ENCODE measurements around the gene CCDC192.
A peak's percentile ranks its signal among the peaks of the same experiment; 100 is the strongest.
"Not testable (repeated sequence)": the region's sequence is repeated elsewhere in the genome, so short reads cannot be mapped to it uniquely, and the experiment has no call there.

The CCDC192 gene

DNA sequence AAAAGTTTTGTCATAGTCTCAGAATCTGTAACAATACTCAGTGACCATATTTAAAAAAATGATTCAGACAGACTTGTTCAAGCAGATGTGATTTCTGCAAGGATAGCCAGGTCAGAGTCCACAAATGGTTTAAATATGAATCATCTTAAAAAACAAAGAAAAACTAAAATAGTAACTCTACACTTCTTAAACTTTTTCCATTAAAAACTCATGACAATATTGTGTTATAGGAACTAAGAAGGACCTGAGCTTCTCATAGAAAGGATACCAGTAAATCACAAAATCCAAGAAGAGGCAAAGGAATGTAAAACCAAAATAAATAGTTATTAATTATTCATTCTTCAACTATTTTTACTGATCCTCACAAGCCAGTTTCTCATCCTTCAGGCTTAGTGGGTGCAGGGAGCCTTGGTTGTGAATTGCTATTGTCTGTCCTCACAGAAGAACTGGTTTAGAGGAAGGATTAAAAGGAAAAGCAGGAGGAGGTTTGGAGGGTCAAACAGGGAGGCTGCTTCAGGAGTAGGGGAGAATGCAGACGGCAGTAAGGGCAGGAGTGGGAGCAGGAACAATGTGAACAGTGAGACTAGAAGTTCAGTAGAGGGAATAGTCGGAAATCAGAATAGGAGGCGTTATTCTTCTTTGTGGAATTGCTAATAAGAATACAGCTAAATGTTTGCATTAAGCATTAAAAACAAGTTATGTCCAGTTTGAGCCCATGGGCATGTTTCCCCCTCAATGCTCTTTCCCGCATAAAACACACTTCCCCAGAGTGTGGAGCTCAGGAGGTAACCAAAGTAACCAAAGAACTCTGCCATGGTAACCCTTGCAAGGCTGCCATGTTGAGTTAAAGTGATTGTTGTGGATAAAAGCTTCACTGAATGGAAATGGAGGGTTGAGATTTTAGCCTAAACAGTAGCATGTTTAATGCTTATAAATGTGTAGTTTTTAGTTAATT, 110.7 kb downstream of the CCDC192 start:
- no peak for FAIRE-seq

DNA sequence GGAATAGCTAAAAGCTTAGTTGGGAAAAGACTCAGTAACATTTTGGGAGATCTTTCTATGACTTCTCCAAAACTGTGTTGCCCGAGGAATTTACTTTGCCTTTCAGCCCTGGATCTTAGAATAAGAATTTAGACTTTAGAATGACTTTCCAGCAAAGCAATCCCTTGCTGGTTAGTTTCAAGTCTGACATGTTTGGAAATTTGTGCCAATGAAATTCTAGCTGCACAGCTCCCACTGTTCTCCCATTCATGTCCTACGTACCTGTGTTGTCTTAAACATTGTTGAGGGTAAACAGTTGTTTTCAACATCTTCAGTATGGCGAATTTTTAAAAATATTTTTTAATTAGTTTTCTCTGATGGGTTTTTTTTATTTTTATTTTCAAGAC, 111.4 kb downstream of the CCDC192 start:
- FAIRE-seq: no peak

DNA sequence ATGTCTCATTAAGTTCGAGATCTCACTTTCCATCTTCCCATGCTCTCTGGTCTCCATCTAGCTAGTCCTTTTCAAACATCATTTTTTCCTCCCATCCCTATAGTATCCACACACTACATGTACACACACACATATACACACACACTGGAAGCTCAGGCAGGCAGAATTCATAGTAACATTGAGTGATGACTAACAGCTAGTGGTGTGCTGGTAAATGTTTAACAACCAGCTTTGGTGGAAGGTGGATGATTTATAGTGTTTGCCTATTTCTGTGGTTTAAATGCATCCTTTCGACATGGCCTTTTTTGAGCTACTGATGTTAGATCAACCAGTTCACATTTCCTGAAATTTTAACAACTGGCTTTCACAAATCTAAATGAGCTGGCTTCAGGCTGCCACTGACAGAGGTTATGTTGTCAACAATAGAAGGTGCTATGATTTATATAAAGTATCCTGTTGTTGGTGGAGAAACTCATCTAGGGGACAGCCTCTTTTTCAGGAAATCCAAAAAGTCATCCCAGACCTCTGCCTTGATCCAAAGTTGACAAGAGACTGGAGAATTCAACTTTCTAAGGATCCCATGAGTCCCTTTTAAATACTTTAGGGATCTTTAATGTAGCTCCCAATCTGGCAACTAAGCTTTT, 117.8 kb downstream of the CCDC192 start:
- peak; percentile 14 for FAIRE-seq

DNA sequence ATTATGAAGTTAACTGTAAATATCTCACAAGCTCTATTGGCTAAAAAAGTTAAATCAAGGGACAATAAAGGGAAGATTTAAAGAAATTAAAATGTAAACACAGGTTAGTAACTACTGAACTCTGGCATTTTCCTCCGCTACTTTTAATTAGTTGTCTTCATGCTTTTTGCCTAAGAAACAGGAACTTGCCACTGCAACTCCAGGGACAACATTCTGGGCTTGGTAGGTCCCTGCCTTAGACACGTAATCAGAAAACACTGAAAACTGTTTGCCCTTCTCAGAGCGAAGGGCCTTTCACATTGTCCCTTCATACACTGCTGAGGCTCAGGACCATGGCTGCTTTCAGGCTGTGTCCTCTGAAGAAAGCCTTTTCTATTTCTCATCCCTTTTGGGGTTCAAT, 118.7 kb downstream of the CCDC192 start:
- FAIRE-seq: no peak

DNA sequence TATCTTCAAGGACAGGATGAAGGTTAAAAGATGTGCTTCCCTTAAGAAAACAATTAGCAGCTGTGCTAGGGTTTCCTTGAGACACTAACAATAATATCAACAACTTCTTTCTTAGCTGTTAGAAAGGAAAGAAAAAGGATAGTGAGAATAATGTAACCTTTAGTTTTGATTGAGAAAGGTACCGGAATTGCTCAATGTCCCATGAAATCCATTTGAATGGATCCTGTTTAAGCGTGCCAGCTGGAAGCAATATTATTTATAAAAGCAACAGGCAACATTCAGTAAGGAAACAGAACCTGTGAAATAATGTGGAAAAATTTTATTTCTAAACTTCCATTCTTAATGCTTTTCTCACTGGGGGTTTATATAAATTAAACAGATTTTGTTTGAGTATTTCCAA, 120.9 kb downstream of the CCDC192 start:
- FAIRE-seq: no peak

DNA sequence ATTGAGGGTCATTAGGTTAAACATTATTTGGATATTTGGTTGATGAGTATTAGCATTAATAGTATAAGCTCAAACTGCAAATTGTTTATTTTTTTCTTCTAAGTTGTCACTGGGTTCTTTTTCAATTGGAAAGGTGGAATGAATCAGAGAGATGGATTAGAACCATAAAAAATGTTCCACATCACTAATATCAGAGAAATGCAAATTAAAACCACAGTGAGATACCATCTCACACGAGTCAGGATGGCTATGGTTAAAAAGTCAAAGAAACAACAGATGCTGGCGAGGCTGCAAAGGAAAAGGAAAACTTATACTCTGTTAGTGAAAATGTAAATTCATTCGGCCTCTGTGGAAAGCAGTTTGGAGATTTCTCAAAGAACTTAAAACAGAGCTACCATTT, 122.8 kb downstream of the CCDC192 start:
- no peak for FAIRE-seq

DNA sequence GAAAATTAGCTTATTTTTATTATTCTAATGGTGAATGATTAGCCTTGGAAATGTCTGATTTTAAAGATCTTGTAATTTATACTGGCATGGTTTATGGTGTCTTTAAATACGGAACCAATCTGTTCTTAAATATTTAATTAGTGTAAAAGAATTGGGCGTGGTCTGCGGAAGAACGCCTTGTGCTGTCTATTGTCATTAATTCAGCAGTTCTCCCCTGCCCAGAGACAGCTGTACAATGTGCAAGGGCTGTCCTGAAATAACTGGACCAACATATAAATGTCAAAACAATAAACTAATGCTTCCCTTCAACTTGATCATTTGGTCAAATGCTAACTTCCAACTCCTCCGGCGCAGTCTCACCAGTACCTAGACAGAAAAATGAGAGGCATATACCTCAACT, 124.3 kb downstream of the CCDC192 start:
- no peak for FAIRE-seq

DNA sequence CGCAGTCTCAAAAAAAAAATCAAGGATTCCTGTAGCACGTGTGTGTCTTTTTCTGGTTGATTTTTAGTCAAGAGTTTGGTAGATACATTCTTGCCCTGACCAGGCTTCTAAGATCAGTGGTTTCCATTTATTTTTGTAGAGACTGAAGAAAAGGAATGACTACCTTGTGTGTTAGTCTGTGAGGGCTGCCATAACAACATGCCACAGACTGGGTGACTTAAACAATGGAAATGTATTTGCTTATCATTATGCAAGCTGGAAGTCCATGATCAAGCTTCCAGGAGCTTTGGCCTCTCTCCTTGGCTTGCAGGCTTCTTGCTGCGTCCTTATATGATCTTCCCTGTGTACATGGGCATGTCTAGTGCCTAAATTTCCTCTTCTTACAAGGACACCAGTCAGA, 127.0 kb downstream of the CCDC192 start:
- no peak for FAIRE-seq

DNA sequence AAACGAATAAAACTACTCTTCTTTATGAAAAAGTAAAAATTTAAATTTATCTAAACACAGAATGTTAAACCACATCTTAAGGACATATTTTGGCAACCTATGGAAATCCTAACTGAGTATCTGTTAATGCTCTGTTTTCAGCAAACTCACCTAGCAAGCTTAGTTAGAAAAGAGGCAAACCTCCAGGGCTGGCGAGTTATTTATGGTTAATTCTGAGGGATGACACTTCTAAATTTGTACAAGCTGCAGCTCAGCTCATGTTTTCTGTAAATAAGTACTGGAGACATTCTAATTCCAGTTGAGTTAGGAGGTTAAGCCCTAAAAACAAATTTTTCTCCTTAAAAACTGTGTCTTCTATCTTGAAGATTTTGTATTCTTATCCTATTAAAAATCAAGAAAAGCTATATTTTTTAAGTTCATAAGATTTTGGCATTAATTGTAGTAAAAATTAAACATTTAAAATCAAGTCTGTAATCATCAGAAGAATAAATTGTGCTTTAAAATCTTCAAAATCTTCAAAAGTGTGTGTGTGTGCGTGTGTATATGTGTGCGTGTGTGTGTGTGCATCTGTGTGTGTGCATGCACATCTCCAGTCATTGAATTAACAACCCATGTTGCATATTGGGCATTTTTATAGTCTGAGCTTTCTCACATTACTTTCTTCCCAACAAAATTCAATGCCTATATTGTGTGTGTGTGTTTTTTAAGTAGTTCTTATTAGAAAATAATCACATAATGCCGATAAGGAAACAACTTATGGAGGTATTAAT, 127.8 kb downstream of the CCDC192 start:
- FAIRE-seq: no peak

DNA sequence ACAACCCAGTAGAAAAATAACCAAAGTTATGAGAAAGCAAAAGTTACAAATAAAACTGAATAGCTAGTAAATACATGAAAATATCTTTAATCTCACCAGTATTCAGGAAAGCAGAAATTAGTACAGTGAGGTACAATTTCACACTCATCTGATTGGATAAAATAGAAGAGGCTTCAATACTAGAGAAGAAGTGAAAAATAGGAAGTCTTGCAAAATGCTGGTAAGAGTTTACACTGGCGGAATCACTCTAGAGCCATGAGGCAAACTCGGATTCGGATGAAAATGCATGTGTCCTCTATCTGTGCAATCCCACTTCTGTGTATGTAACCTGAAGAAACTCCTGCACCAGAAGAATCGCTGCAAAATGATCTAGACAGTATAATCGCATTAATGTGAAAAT, 128.9 kb downstream of the CCDC192 start:
- FAIRE-seq: no peak

DNA sequence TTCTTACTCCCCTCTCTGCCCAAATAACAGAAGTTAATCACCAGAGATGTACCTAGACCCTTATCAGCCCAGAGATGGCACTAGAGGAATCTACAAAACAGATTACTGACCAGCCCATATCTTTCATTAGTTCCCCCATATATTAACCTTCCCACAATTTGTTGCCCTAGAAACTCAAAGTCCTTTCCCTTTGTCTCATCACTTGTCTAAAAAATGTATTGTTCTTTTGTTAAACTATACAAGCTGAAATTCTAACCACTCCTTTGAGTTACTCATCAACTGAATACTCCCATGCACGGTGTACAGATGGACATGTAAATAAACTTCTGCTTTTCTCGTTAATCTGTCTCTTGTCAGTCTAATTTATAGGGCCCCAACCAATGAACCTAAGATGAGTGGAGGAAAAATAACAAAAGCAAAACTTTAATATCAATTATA, 130.9 kb downstream of the CCDC192 start:
- no peak for FAIRE-seq

DNA sequence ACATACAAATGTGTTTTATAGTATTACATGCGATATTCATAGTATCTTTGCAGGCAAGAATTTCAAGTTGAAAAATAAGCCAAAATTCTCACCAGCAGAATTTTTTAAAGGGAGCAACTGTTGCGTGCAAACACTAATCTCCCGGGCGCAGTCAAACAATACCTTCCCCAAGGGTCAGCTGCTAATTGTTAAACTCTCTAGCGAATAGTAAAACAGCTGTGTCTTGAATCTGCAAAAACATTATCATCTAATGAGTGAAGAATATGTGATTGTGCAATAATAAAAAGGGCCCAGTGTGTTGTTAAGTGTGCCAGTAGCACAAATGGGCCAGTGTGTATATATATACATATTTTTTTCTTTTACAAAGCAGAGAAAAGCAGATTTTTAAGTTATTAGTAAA, 131.4 kb downstream of the CCDC192 start:
- no peak for FAIRE-seq

DNA sequence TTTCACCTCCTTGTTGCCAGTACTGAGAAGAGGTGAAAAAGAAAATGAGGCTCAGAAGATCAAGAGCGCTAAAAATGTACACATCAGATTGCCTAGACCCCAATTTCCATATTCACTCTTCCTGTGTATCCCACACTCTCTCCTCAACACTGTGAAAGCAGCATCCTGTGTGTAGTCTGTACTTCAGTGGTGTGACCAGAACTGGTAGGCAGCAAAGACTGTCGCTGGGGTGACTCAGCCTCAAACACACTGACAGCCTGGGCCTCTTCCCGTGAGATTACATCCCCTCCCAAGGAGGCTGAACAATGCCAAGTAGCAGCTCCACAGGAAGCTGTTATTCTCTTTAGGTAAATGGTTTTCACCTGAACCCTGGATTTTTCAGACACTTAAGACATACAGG, 135.5 kb downstream of the CCDC192 start:
- FAIRE-seq: no peak

DNA sequence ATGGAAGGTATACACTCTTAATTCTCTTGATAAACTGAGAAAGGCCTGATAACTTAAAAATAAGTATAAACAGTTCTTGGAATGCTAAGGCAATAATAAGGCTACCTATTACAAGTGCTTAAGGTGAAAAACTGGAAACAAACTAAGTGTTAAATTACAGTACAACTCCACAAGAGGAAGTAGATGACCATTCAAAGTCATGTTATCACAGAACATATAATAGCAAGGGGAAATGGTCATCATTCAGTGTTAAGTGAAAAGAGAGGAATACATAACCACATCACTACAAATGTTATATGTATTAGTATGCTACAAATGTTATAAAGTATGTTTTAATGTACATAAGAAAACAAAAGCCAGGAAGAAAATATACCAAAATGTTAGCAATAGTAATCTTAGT, 135.9 kb downstream of the CCDC192 start:
- no peak for FAIRE-seq

DNA sequence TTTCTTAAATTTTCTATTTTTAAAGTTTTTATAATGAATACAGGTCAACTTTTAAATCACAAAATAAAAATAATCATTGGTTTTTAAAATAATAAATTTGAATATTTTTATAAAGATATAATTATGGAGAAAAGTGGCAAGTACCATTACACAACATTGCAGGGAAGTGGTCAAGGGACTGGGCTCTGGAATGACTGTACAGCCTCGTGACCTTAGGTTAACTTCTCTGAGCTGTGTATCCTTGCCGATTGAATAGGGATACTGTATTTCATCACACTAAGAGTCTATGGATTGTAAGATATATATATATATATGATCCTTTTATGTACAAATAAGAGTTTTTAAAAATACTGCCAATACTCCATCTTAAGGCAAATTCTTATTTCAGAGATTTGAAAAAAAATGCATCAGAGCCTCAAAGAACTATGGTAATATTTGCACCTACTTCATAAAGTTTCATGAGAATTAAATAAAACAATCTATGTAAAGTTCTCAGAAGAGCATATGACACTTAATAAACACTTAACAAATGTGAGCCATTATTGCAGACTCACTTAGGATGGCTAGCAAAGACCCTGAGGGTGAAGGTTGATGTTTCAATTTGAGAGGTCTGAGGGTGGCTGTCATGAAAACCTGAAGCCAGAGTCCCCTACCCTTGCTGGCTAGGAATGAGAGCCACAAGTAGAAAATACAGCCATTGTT, 136.5 kb downstream of the CCDC192 start:
- FAIRE-seq: peak; percentile 72

DNA sequence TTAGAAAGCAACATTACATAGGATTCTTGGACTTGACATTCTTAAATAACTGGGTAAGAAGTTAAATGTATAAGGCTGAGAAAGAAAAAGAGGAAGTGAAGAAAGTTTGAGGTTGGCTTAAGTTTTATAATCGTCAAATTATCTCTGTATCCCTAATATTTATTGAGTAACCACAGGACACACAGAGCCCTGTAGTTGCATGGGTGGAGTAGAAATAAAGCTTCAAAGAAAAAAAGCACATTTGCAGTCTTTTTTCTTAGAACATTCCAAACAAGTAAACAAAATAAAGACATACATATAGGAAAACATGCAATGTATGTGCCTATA, 137.0 kb downstream of the CCDC192 start:
- FAIRE-seq: no peak

DNA sequence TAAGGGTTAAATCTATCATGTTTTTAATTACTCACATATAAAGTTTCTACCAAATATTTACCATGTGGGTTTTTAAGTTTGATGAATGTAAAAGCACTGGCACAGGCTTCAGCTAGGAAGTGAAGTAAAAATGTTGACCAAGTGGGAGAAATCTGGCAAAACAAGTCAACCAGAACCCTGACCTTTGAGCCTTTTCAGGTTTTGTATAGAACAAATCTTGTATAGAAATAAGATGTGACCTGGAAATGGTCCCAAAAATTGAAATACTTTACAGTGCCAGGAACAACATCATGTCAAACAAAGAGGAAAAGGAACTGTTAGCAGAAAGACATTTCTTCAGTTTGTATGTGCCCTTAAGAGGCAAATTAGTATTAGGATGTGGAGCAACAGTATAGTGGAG, 137.6 kb downstream of the CCDC192 start:
- FAIRE-seq: no peak

DNA sequence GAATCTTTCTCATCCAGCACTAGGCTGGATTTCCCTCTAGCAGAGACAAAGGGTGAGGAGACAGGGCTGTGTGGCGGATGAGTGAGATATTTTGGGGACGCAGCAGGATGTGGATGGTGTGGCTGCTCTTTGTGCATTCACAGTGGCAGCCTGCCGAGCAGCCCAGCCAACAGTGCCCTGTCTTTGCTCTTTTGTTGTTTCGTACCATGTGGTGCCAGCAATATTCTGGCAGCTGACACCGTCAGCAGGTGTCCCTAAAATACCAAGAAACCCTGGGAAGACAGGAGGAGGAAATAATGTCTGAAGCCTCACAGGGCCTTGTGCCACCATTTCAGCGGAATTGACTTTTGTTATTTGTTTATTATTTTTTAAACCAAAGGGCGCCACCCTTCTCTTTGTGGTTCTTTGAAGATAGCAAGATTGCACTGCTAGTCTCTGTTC, 141.4 kb downstream of the CCDC192 start:
- no peak for FAIRE-seq

DNA sequence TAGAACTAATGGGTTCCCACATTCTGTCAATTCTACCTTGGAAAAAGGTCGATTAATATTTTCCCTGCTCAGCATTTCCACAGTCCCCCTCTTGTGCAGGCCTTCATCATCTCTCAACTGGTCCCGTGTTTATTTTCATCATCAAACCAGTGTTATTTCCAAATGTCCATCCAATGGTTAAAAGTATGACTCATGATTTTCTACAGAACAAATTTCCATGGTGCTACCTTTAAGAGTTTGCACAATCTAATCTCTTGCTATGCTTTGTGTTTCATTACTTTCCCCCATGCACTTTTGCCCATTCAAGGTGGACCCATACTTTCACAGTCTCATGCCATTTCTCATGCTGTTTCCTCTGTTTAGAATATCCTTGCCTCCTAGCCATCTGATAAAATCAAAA, 143.7 kb downstream of the CCDC192 start:
- FAIRE-seq: no peak

DNA sequence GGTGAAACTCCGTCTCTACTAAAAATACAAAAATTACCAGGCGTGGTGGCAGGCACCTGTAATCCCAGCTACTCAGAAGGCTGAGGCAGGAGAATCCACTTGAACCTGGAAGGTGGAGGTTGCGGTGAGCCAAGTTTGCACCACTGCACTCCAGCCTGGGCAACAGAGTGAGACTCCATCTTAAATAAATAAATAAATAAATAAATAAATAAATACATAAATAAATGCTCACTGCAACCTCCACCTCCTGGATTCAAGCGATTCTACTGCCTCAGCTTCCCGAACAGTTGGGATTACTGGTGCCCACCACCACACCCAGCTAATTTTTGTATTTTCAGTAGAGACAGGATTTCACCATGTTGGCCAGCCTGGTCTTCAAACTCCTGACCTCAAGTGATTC, 144.4 kb downstream of the CCDC192 start:
- FAIRE-seq: not testable (repeated sequence)

DNA sequence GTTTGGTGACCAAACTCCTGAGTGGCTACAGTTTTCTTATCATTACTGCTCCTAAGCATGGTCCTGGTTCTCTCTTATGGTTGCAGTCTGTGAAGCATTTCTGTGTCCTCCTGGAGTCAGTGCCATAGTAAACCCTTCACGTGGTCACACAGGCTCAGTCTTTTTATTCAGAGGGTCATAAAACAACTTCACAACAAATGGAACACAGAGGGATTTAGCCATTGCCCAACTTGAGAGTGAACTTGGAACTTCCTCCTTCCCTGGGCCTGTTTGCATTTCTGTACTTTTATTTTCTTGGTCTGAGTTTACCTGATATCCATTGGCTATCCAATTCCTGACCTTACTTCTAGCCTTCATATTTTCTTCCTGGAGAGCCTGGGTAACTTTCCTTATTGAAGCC, 144.9 kb downstream of the CCDC192 start:
- FAIRE-seq: peak; percentile 10

DNA sequence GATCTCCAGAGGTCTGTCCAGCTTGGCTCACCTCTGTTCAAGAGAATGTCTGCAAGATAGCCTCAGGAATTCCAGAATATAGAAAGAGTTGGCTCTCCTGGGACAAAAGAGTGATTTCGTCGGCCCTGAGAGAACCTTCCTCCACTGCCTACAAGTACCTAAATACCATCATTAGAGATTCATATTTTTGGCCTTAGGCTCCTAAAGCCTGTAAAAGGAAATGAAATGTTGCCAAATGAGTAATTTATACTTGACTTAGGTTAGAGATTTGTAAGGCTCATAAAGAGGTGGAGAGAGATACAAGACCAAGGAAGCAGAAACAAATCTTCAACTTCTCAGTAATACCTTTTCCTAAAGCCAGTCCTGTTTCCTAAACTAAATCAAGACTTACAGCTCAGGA, 146.2 kb downstream of the CCDC192 start:
- FAIRE-seq: no peak

DNA sequence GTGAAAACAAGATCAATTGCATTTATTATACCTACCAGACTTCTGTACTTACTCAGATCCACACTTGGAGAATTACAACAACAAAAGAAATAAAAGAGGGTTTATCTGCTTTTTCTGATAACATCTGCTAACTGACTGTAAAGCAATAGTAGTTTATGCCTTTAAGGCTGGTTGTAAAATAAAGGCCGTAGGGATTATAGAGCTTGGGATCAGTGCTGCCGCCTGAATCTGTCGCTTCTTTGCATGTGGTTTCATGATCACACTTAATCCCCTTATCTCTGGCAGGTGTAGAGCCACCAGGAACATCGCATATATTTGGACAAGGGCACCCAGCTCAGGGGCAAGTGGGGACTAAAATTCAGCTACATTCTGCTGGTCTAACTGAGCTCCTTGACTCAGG, 146.7 kb downstream of the CCDC192 start:
- FAIRE-seq: peak; percentile 87

Measured in colon (tissue), 2 donors.